ENCODE measurements around the gene SLC13A2. TPM values are rescaled to one million over a fixed set of nuclear protein-coding genes. Genes with fewer than 3 reads are reported as not detected.

SLC13A2 gene
- polyA plus RNA-seq, 3 donors, result not detected

DNA sequence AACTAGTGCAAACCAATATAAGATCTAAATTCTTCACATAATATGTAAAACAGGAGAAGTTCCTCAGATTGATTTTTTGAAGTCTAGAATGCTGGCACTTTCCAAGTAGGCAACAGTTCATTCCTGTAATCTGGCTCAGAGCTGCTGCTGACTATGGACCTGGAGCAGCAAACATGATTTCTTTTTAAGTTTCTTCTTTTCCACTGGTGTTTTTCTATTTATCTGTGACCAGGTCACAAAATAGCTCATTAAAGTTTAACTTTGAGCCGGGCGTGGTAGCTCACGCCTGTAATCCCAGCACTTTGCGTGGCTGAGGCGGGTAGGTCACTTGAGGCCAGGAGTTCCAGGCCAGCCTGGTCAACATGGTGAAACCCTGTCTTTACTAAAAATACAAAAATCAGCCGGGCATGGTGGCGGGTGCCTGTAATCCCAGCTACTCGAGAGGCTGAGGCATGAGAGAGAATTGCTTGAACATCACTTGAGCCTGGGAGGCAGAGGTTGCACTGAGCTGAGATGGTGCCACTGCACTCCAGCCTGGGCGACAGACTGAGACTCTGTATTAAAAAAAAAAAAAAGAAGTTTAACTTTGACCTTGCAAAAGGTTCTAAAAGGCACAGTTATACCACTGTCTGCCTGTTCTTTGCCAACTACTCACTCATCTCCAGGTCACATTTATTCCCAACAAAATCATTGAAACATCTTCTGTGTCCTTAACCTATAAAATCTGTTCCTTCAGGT, 29.4 kb upstream of the SLC13A2 start:
- no peak overlapping the region for H3K4me3 Mint-ChIP-seq

DNA sequence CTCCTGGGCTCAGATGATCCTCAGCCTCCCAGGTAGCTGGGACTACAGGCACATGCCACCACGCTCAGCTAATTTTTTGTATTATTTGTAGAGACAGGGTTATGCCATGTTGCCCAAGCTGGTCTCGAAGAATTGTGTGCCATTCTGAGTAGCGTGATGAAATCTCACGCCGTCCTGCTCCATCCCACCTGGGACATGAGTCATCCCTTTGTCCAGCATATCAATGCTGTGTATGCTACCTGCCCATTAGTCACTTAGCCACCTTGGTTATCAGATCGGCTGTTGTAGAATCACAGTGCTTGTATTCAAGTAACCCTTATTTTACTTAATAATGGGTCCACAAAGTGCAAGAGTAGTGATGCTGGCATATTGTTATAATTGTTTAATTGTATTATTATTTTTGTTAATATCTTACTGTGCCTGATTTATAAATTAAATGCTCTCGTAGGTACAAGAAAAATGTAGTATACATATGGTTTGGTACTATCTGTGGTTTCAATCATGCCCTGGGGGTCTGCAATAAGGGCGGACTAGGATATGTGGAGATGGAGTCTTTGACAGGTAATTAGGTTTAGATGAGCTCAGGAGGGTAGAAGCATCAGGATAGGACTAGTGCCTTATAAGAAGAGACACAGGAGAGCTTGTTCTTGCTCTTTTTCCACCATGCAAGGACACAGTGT, 26.6 kb upstream of the SLC13A2 start:
- Histone ChIP-seq H3K36me3 (replicated peaks in 1 of 2; ENCODE audit: control insufficient read depth in 1 of 2, insufficient read depth in 2 of 2, low read length in 2 of 2) (no peaks in the 10 kb centered on the region), H3K4me1 (ENCODE audit: control insufficient read depth in 1 of 2, insufficient read depth in 2 of 2, low read length in 2 of 2) (peaks cover 0 to 5% of the 10 kb centered on the region in 2 donors), H3K4me3 (replicated peaks in 1 of 3; ENCODE audit: low read depth in 2 of 3, low read length in 3 of 3) (no peak overlapping the region), H3K79me2 (ENCODE audit: insufficient read depth, low read length) (no peaks in the 10 kb centered on the region), H3K27ac (ENCODE audit: low read depth in 1 of 2, low read length in 2 of 2) (no peak overlapping the region), H4K20me1 (ENCODE audit: insufficient read depth, low read length) (no peaks in the 10 kb centered on the region), H2AFZ (ENCODE audit: insufficient read depth, low read depth, low read length, poor library complexity, severe bottlenecking) (no peak overlapping the region), H3K9ac (ENCODE audit: insufficient read depth, low read length, poor library complexity, severe bottlenecking) (no peak overlapping the region), H3K27me3 (ENCODE audit: control insufficient read depth in 2 of 2, insufficient read depth in 2 of 2, low read length in 2 of 2) (no peaks in the 10 kb centered on the region), H3K4me2 (replicated peaks; ENCODE audit: extremely low read depth, low read length, poor library complexity, severe bottlenecking) (no peak overlapping the region), H3K9me3 (replicated peaks in 1 of 2; ENCODE audit: control insufficient read depth in 1 of 2, insufficient read depth in 1 of 2, low read length in 2 of 2) (peaks cover 0 to 5% of the 10 kb centered on the region in 2 donors)
- no peaks in the 10 kb centered on the region for H3K36me3 Mint-ChIP-seq
- TF ChIP-seq, protein P1, sequence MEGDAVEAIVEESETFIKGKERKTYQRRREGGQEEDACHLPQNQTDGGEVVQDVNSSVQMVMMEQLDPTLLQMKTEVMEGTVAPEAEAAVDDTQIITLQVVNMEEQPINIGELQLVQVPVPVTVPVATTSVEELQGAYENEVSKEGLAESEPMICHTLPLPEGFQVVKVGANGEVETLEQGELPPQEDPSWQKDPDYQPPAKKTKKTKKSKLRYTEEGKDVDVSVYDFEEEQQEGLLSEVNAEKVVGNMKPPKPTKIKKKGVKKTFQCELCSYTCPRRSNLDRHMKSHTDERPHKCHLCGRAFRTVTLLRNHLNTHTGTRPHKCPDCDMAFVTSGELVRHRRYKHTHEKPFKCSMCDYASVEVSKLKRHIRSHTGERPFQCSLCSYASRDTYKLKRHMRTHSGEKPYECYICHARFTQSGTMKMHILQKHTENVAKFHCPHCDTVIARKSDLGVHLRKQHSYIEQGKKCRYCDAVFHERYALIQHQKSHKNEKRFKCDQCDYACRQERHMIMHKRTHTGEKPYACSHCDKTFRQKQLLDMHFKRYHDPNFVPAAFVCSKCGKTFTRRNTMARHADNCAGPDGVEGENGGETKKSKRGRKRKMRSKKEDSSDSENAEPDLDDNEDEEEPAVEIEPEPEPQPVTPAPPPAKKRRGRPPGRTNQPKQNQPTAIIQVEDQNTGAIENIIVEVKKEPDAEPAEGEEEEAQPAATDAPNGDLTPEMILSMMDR (IDR thresholded peaks at IDR 0.05), result no peak
- H3K27ac Mint-ChIP-seq, result no peak overlapping the region
- peaks cover 21% of the 10 kb centered on the region for H3K4me1 Mint-ChIP-seq
- intact Hi-C loops (cut with micrococcal nuclease), result no loop called here
- H3K9me3 Mint-ChIP-seq, result peaks cover 0 to 7% (median 5%) of the 10 kb centered on the region in 7 donors
- peaks cover 0 to 3% (median 0%) of the 10 kb centered on the region in 3 donors for H3K27me3 Mint-ChIP-seq (ENCODE audit: low read depth in 3 of 3)
- DNase-seq, result no peak
- 91% methylated on average over 6 of the region's 8 CpGs for WGBS (ENCODE audit: insufficient coverage)
- H3K4me3 Mint-ChIP-seq, result no peak overlapping the region

More for the DNA sequence above, 29.4 kb upstream of the SLC13A2 start:
- no peak overlapping the region for H3K27ac Mint-ChIP-seq
- Histone ChIP-seq H2AFZ (ENCODE audit: insufficient read depth, low read depth, low read length, poor library complexity, severe bottlenecking) (no peak overlapping the region), H3K9me3 (replicated peaks in 1 of 2; ENCODE audit: control insufficient read depth in 1 of 2, insufficient read depth in 1 of 2, low read length in 2 of 2) (peaks cover 0 to 5% of the 10 kb centered on the region in 2 donors), H3K4me3 (replicated peaks in 1 of 3; ENCODE audit: low read depth in 2 of 3, low read length in 3 of 3) (no peak overlapping the region), H3K4me1 (ENCODE audit: control insufficient read depth in 1 of 2, insufficient read depth in 2 of 2, low read length in 2 of 2) (peaks cover 0 to 5% of the 10 kb centered on the region in 2 donors), H3K27ac (ENCODE audit: low read depth in 1 of 2, low read length in 2 of 2) (no peak overlapping the region), H3K79me2 (ENCODE audit: insufficient read depth, low read length) (no peaks in the 10 kb centered on the region), H3K4me2 (replicated peaks; ENCODE audit: extremely low read depth, low read length, poor library complexity, severe bottlenecking) (no peak overlapping the region), H3K36me3 (replicated peaks in 1 of 2; ENCODE audit: control insufficient read depth in 1 of 2, insufficient read depth in 2 of 2, low read length in 2 of 2) (no peaks in the 10 kb centered on the region), H3K9ac (ENCODE audit: insufficient read depth, low read length, poor library complexity, severe bottlenecking) (no peak overlapping the region), H4K20me1 (ENCODE audit: insufficient read depth, low read length) (no peaks in the 10 kb centered on the region), H3K27me3 (ENCODE audit: control insufficient read depth in 2 of 2, insufficient read depth in 2 of 2, low read length in 2 of 2) (no peaks in the 10 kb centered on the region)
- 96% methylated on average over 7 of the region's 9 CpGs for WGBS (ENCODE audit: insufficient coverage)
- peaks cover 0 to 7% (median 4%) of the 10 kb centered on the region in 7 donors for H3K9me3 Mint-ChIP-seq
- peaks cover 0 to 5% (median 0%) of the 10 kb centered on the region in 3 donors for H3K27me3 Mint-ChIP-seq (ENCODE audit: low read depth in 3 of 3)
- TF ChIP-seq, protein P1 (IDR thresholded peaks at IDR 0.05), result no peak
- intact Hi-C loops (cut with micrococcal nuclease), result no loop called here
- no peak for DNase-seq
- no peaks in the 10 kb centered on the region for H3K36me3 Mint-ChIP-seq
- H3K4me1 Mint-ChIP-seq, result peaks cover 10% of the 10 kb centered on the region
